ENCODE data around the gene AQP11. TPM values are rescaled to one million over a fixed set of nuclear protein-coding genes. Genes with fewer than 3 reads are reported as not detected.
"Not testable (repeated sequence)": the region's sequence is repeated elsewhere in the genome, so short reads cannot be mapped to it uniquely, and the experiment has no call there.

Gene AQP11
- total RNA-seq (1 to 10 TPM; 3.7 to 8.6 TPM), polyA plus RNA-seq (ENCODE audit: insufficient read length in 2 of 2) (10 to 100 TPM in 1 of 2 donors, 1 to 10 TPM in 1; 9.8 to 11.7 TPM)
- long read RNA-seq, donor 1, transcript AQP11-201 (3 exons, 2,152 nt): major isoform, 20 of 20 reads
- long read RNA-seq, donor 1, partial matches to known transcripts: 0 of 20 reads
- long read RNA-seq, donor 1, other reads (novel, unspliced or antisense): 0 of 20 reads
- long read RNA-seq, donor 2, partial matches to known transcripts: 109 of 112 reads
- long read RNA-seq, donor 2, other reads (novel, unspliced or antisense): 0 of 112 reads
- long read RNA-seq, donor 3, transcript AQP11-201 (3 exons, 2,152 nt): major isoform, 6 of 6 reads
- long read RNA-seq, donor 3, partial matches to known transcripts: 0 of 6 reads
- long read RNA-seq, donor 3, other reads (novel, unspliced or antisense): 0 of 6 reads
- long read RNA-seq, donor 4, partial matches to known transcripts: 0 of 2 reads
- long read RNA-seq, donor 4, other reads (novel, unspliced or antisense): 0 of 2 reads

GRCh38 chr11:77589521-77590193 lies at the start of gene AQP11:
TSS of gene AQP11 (plus strand) at chr11:77589953. CDS start at chr11:77589993, 40 bp downstream.
- Histone ChIP-seq H3K27ac (ENCODE audit: low read depth, low read length) (peak within 1 kb of the TSS; percentile 67), H3K36me3 (ENCODE audit: control insufficient read depth, insufficient read depth, low read length) (peaks cover 3% of the 10 kb centered on the region), H3K9me3 (ENCODE audit: control insufficient read depth, insufficient read depth, low read length) (no peaks in the 10 kb centered on the region), H3K4me3 (ENCODE audit: low read depth, low read length) (peak within 1 kb of the TSS; percentile 68), H3K27me3 (ENCODE audit: control insufficient read depth, insufficient read depth, low read length) (no peaks in the 10 kb centered on the region), H3K4me1 (ENCODE audit: control insufficient read depth, insufficient read depth, low read length) (peaks cover 19% of the 10 kb centered on the region)
- WGBS (ENCODE audit: insufficient coverage): under 1% methylated on average over 67 of the region's 75 CpGs
- peak; percentile 66 to 95 (median 76) for DNase-seq (ENCODE audit: low read depth in 4 of 6, low spot score in 6 of 6)

GRCh38 chr11:77542296-77542695 lies 47.5 kb upstream of the AQP11 start:
- H3K36me3 ChIP-seq (ENCODE audit: control insufficient read depth, insufficient read depth, low read length): no peaks in the 10 kb centered on the region
- H3K27ac ChIP-seq (ENCODE audit: low read depth, low read length): no peak overlapping the region
- H3K9me3 ChIP-seq (ENCODE audit: control insufficient read depth, insufficient read depth, low read length): no peaks in the 10 kb centered on the region
- H3K4me3 ChIP-seq (ENCODE audit: low read depth, low read length): no peak overlapping the region
- DNase-seq (ENCODE audit: low read depth in 4 of 6, low spot score in 6 of 6): no peak
- WGBS (ENCODE audit: insufficient coverage): no CpG with 5 or more reads among the region's 1 CpG
- H3K4me1 ChIP-seq (ENCODE audit: control insufficient read depth, insufficient read depth, low read length): no peaks in the 10 kb centered on the region
- no peaks in the 10 kb centered on the region for H3K27me3 ChIP-seq (ENCODE audit: control insufficient read depth, insufficient read depth, low read length)

GRCh38 chr11:77547047-77547836 lies 42.5 kb upstream of the AQP11 start:
- H3K36me3 ChIP-seq (ENCODE audit: control insufficient read depth, insufficient read depth, low read length): no peaks in the 10 kb centered on the region
- no peaks in the 10 kb centered on the region for H3K4me1 ChIP-seq (ENCODE audit: control insufficient read depth, insufficient read depth, low read length)
- no peak overlapping the region for H3K27ac ChIP-seq (ENCODE audit: low read depth, low read length)
- H3K4me3 ChIP-seq (ENCODE audit: low read depth, low read length): no peak overlapping the region
- no peaks in the 10 kb centered on the region for H3K27me3 ChIP-seq (ENCODE audit: control insufficient read depth, insufficient read depth, low read length)
- DNase-seq (ENCODE audit: low read depth in 4 of 6, low spot score in 6 of 6): no peak
- WGBS (ENCODE audit: insufficient coverage): 85% methylated on average over 2 of the region's 7 CpGs
- H3K9me3 ChIP-seq (ENCODE audit: control insufficient read depth, insufficient read depth, low read length): no peaks in the 10 kb centered on the region

- Histone ChIP-seq H3K27me3 (ENCODE audit: control insufficient read depth, insufficient read depth, low read length) (no peaks in the 10 kb centered on the region), H3K4me3 (ENCODE audit: low read depth, low read length) (no peak overlapping the region), H3K27ac (ENCODE audit: low read depth, low read length) (no peak overlapping the region), H3K36me3 (ENCODE audit: control insufficient read depth, insufficient read depth, low read length) (no peaks in the 10 kb centered on the region), H3K9me3 (ENCODE audit: control insufficient read depth, insufficient read depth, low read length) (no peaks in the 10 kb centered on the region), H3K4me1 (ENCODE audit: control insufficient read depth, insufficient read depth, low read length) (no peaks in the 10 kb centered on the region)
- WGBS (ENCODE audit: insufficient coverage): 0% methylated on average over 2 of the region's 9 CpGs
- DNase-seq (ENCODE audit: low read depth in 4 of 6, low spot score in 6 of 6): peak; percentile 46 to 94 (median 58)
Measured at GRCh38 chr11:77547863-77548551, 41.7 kb upstream of the AQP11 start.

GRCh38 chr11:77548552-77549445 lies 41.0 kb upstream of the AQP11 start:
- no peak overlapping the region for H3K27ac ChIP-seq (ENCODE audit: low read depth, low read length)
- no peaks in the 10 kb centered on the region for H3K27me3 ChIP-seq (ENCODE audit: control insufficient read depth, insufficient read depth, low read length)
- H3K4me1 ChIP-seq (ENCODE audit: control insufficient read depth, insufficient read depth, low read length): no peaks in the 10 kb centered on the region
- WGBS (ENCODE audit: insufficient coverage): 82% methylated on average over 3 of the region's 6 CpGs
- DNase-seq (ENCODE audit: low read depth in 4 of 6, low spot score in 6 of 6): no peak
- no peaks in the 10 kb centered on the region for H3K36me3 ChIP-seq (ENCODE audit: control insufficient read depth, insufficient read depth, low read length)
- no peaks in the 10 kb centered on the region for H3K9me3 ChIP-seq (ENCODE audit: control insufficient read depth, insufficient read depth, low read length)
- H3K4me3 ChIP-seq (ENCODE audit: low read depth, low read length): no peak overlapping the region

GRCh38 chr11:77551426-77551825 lies 38.3 kb upstream of the AQP11 start:
- H3K4me3 ChIP-seq (ENCODE audit: low read depth, low read length); DNase-seq (ENCODE audit: low read depth in 4 of 6, low spot score in 6 of 6); H3K36me3 ChIP-seq (ENCODE audit: control insufficient read depth, insufficient read depth, low read length); H3K27me3 ChIP-seq (ENCODE audit: control insufficient read depth, insufficient read depth, low read length); H3K4me1 ChIP-seq (ENCODE audit: control insufficient read depth, insufficient read depth, low read length); H3K9me3 ChIP-seq (ENCODE audit: control insufficient read depth, insufficient read depth, low read length); H3K27ac ChIP-seq (ENCODE audit: low read depth, low read length): not testable (repeated sequence)
- 85% methylated on average over 5 of the region's 8 CpGs for WGBS (ENCODE audit: insufficient coverage)

GRCh38 chr11:77557553-77557952 lies 32.2 kb upstream of the AQP11 start:
- DNase-seq (ENCODE audit: low read depth in 4 of 6, low spot score in 6 of 6): peak in 2 of 6 donors; percentile 11 to 45
- H3K27me3 ChIP-seq (ENCODE audit: control insufficient read depth, insufficient read depth, low read length): no peaks in the 10 kb centered on the region
- no peak overlapping the region for H3K27ac ChIP-seq (ENCODE audit: low read depth, low read length)
- H3K9me3 ChIP-seq (ENCODE audit: control insufficient read depth, insufficient read depth, low read length): no peaks in the 10 kb centered on the region
- H3K4me1 ChIP-seq (ENCODE audit: control insufficient read depth, insufficient read depth, low read length): no peaks in the 10 kb centered on the region
- no peak overlapping the region for H3K4me3 ChIP-seq (ENCODE audit: low read depth, low read length)
- no peaks in the 10 kb centered on the region for H3K36me3 ChIP-seq (ENCODE audit: control insufficient read depth, insufficient read depth, low read length)
- 63% methylated on average over 2 of the region's 5 CpGs for WGBS (ENCODE audit: insufficient coverage)

- no peaks in the 10 kb centered on the region for H3K36me3 ChIP-seq (ENCODE audit: control insufficient read depth, insufficient read depth, low read length)
- H3K4me1 ChIP-seq (ENCODE audit: control insufficient read depth, insufficient read depth, low read length): no peaks in the 10 kb centered on the region
- no peaks in the 10 kb centered on the region for H3K27me3 ChIP-seq (ENCODE audit: control insufficient read depth, insufficient read depth, low read length)
- H3K4me3 ChIP-seq (ENCODE audit: low read depth, low read length): no peak overlapping the region
- H3K9me3 ChIP-seq (ENCODE audit: control insufficient read depth, insufficient read depth, low read length): no peaks in the 10 kb centered on the region
- H3K27ac ChIP-seq (ENCODE audit: low read depth, low read length): no peak overlapping the region
- no peak for DNase-seq (ENCODE audit: low read depth in 4 of 6, low spot score in 6 of 6)
- 86% methylated on average over 2 of the region's 4 CpGs for WGBS (ENCODE audit: insufficient coverage)
Measured at GRCh38 chr11:77558380-77558779, 31.4 kb upstream of the AQP11 start.
